Measurements from ENCODE around the gene ZNF804B.

The ZNF804B gene

DNA sequence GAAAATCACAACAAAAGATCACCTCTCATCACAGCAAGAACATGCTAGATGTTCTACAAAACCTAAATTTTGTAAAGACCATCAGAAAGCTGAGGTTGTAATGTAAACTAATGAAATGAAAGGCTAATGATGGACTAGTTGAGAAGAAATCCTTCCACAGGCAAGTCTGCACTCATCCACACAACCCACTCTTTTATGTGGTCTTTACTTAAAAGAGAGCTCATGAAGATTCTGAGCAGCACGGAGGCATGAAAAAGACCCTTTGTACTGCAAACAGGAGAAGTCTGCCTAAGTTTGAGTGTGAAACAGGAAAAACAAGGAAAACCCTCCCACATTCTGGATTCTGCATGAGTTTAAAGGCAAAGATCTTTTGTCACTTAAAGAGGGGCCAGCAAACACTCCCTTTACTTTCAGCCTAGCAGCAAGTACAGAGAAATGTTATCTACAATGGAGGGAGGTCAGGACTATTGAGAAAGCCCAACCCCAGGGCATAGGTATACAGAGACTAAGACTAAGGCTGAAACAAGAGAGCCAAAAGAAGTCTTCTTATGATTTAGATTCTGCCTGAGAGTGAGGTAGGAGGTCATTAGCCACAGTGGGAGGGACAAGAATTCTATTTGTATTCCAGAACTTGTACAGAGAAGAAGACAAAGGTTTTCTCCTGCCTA, 557.2 kb downstream of the ZNF804B start:
- DNase-seq: no peak

DNA sequence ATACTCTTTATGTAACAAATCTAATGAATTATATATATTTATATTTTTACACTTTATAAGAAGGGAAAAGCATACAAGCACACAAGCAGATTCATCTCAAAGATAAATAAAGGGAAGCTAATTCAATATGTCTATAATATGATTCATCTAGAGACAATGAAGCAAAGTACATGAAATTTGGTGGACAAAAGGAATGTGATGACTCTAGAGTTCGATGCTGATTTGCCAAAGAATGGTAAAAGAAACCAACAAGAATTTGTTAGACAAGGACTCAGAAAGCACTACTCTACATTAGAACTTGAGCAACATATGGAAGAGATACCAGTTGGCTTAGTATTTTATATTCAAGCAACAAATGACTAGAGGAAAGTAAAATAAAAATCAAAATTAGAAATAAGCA, 572.5 kb downstream of the ZNF804B start:
- no peak for DNase-seq

DNA sequence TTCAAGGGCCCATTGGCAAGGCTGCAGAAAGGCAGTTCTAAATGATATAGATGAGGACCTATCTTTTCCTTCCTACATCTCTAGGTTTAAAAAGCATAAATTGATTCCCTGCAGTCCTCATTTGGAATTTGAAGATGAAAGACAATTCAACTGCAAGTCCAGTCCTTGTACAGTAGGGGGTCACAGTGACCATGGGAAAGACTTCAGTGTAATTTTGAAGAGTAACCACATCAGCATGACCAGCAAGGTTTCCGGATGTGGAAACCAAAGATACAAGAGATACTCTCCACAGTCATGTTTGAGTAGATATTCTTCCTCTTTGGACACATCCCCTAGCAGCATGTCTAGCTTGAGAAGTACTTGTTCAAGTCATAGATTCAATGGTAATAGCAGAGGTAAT, 575.3 kb downstream of the ZNF804B start:
- no peak for DNase-seq

DNA sequence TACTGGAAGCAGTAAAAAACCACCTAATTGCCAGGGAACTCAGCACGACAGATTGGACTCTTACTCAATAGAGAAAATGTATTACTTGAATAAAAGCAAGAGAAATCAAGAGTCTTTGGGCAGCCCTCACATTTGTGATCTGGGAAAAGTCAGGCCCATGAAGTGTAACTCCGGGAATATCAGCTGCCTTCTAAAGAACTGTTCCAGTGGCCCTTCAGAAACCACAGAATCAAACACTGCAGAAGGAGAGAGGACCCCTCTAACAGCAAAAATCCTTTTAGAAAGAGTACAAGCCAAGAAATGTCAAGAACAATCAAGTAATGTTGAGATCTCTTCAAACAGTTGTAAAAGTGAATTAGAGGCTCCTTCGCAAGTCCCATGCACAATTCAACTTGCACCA, 576.0 kb downstream of the ZNF804B start:
- no peak for DNase-seq

DNA sequence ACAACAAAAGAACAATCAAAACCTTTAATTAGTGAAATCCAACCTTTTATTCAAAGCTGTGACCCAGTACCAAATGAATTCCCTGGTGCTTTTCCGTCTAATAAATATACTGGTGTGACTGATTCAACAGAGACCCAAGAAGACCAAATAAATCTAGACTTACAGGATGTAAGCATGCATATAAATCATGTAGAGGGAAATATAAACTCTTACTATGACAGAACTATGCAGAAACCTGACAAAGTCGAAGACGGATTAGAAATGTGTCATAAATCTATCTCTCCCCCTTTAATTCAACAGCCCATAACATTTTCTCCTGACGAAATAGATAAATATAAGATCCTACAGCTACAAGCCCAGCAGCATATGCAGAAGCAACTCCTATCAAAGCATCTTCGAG, 576.6 kb downstream of the ZNF804B start:
- no peak for DNase-seq

DNA sequence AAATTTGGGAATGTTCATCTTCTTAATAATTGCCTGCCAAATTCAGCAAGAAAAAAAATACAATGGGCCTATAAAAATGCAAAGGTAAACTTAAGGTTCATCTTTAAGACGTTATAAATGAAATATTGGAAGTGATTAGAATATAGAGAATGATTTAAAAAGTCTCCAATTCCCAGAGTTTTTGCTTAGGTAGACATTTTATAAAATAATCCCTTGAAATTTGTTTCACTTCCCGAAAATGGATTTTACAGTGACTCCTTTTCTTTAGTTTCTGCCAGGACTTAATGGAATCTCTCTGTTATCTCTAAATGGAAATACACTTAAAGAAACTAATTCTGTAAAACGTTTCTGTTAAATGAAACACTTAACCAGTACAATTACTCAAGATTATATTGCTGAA, 580.2 kb downstream of the ZNF804B start:
- no peak for DNase-seq

DNA sequence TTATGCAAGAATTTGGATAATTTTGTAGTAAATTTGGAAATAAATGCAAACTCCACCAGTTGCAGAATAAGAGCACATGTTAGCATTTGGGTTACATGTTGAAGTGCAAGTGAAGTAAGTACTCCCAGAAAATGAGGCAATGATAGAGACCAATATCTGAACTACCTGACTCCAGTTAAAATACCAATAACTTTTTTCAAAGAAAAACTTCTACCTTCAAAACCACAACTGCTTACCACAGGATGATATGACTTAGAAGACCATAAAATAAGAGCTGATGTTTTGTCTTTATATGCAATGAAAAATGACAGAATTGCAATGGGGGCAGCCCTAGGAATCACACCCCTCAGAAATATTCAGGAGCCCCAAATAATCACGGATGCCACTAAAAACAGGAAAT, 597.6 kb downstream of the ZNF804B start:
- DNase-seq: no peak

DNA sequence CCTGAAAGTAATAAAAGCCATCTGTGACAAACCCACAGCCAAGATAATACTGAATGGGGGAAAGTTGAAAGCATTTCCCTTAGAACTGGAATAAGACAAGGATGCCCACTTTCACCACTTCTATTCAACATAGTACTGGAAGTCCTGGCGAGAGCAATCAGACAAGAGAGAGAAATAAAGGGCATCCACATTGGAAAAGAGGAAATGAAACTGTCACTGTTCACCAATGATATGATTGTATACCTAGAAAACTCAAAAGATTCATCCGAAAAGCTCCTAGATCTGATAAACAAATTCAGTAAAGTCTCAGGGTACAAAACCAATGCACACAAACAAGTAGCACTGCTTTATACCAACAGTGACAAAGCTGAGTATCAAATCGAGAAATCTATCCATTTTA, 617.7 kb downstream of the ZNF804B start:
- no peak for DNase-seq

DNA sequence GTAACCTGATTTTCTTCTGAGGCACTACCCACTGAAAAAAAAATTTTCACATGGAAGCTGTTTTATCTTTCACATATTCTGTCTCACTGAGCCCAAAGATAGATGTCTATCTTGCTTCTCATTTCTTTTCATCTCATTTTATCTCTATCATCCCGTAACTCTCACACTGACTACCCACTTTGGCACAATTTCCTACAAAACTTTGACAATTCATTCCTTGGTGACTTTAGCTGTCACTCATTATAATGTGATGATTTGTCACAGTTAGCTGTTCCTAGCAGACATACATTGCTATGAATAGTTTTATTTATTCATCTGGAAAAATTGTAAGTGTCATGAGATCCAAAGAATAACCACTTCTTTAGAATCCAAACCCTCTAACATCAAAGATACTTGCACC, 625.9 kb downstream of the ZNF804B start:
- DNase-seq: no peak
